Sigmoid colon (tissue), 7 donors: ENCODE results near the gene C8A. TPM values are rescaled to one million over a fixed set of nuclear protein-coding genes. Genes with fewer than 3 reads are reported as not detected.

ENCODE experiments used
- DNase-seq: peaks from one replicate; pipeline ENCODE4 v3.0.0-alpha.2; 2019
- H3K27ac ChIP-seq, 4 donors: fragments of 200-600 bp; sonication (generic); one replicate each; pipeline ENCODE4 v1.5.1; 2016 to 2019; ENCODE audit warnings: mild to moderate bottlenecking in 1 of 4
- H3K27me3 ChIP-seq, 3 donors: fragments of 200-600 bp; sonication (generic); one replicate each; pipeline ENCODE4 v1.5.1; 2019; ENCODE audit warnings: mild to moderate bottlenecking in 1 of 3
- H3K36me3 ChIP-seq, 4 donors: fragments of 200-600 bp; sonication (generic); one replicate each; pipeline ENCODE4 v1.5.1; 2016 to 2019
- H3K4me1 ChIP-seq, 4 donors: fragments of 200-600 bp; sonication (generic); one replicate each; pipeline ENCODE4 v1.5.1; 2017 to 2019
- H3K4me3 ChIP-seq, 4 donors: fragments of 200-600 bp; sonication (generic); one replicate each; pipeline ENCODE4 v1.5.1; 2017 to 2019; ENCODE audit warnings: mild to moderate bottlenecking in 2 of 4, moderate library complexity in 1 of 4
- H3K9me3 ChIP-seq, 4 donors: fragments of 200-600 bp in 3 of 4; sonication (generic) in 3 of 4; one replicate each; pipeline versions ENCODE4 v1.5.1 to v1.6.1; 2013 to 2019
- EP300 ChIP-seq, 4 donors: sonication (generic); formaldehyde crosslinking; IDR thresholded peaks; one replicate each; pipeline ENCODE4 v1.6.1; 2017; ENCODE audit warnings: antibody characterized with exemption in 4 of 4
- POLR2A ChIP-seq, 2 donors: fragments of 450-650 bp; IDR thresholded peaks; one replicate each; pipeline ENCODE4 v1.6.1; 2016; ENCODE audit warnings: antibody characterized with exemption in 2 of 2, mild to moderate bottlenecking in 2 of 2, moderate library complexity in 2 of 2
- POLR2AphosphoS5 ChIP-seq, 4 donors: sonication (generic); formaldehyde crosslinking; IDR thresholded peaks; one replicate each; pipeline ENCODE4 v1.6.1; 2017; ENCODE audit warnings: antibody characterized with exemption in 4 of 4
- WGBS, 2 donors: extraction: QIAGEN DNeasy Blood & Tissue Kit; methylation state at CpG; one replicate each; pipeline ENCODE4 v1.1.7; 2013; 5-methylcytosine and 5-hydroxymethylcytosine counted together
- intact Hi-C: fragments of 100-400 bp; cut with DNase I; formaldehyde crosslinking; loops from one replicate; pipeline ENCODE4 v1.15.1; 2023
- polyA plus RNA-seq, 3 donors: library from polyadenylated mRNA; stranded (reverse); fragments of 200-250 nt; gene quantifications; one replicate each; pipeline ENCODE4 v1.2.3, GENCODE V29; 2013
- total RNA-seq, 4 donors: library from RNA; depleted of rRNA; stranded (reverse); fragments of >200 nt; gene quantifications; one replicate each; pipeline ENCODE4 v1.1.0, GENCODE V29; 2016
- TF ChIP-seq, protein P1 (sequence below), 4 experiments: fragments of 450-650 bp in 3 of 4; fragments of 200-600 bp in 1 of 4; IDR thresholded peaks; one replicate each; pipeline ENCODE4 v1.5.1; 2016 to 2019; ENCODE audit warnings: antibody characterized with exemption in 4 of 4, mild to moderate bottlenecking in 3 of 4, moderate library complexity in 2 of 4
- donor health status: healthy with polysubstance abuse.
- donor health status: Bipolar disorder and iron deficiency.
- donor health status: healthy.

The C8A gene
- total and polyA plus RNA-seq, 7 donors: not detected

DNA sequence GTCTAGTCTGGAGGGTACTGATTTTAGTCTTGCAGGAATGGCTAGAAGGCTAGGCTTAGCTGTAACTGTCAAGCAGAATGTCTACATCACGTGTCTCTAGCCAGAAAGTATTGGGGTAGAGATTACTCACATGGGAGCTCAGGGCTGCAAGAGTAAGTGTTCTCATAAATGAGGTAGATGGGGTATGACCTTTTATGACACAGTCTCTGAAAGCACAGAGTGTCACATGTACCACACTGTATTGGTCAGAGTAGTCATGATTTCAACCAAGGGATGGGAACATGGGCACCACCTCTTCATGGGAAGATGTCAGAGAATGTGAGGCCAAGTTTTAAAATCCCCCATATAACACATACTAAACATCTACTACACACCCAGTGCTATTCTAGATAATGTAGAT, 38.3 kb upstream of the C8A start:
- no peak overlapping the region for H3K27ac ChIP-seq
- intact Hi-C loops: no loop called here
- H3K27me3 ChIP-seq: no peaks in the 10 kb centered on the region
- peaks cover 0 to under 1% (median 0%) of the 10 kb centered on the region in 4 donors for H3K4me1 ChIP-seq
- DNase-seq: no peak
- H3K36me3 ChIP-seq: no peaks in the 10 kb centered on the region
- peaks cover 0 to 2% (median 0%) of the 10 kb centered on the region in 4 donors for H3K9me3 ChIP-seq
- no peak for TF ChIP-seq POLR2A (IDR thresholded peaks at IDR 0.05)
- no peak overlapping the region for H3K4me3 ChIP-seq
- 84 to 90% methylated on average over 1 of the region's 1 CpG for WGBS, 2 donors

- TF ChIP-seq POLR2AphosphoS5 (IDR thresholded peaks at IDR 0.05): no peak
- TF ChIP-seq EP300 (IDR thresholded peaks at IDR 0.05): no peak
- TF ChIP-seq, protein P1, sequence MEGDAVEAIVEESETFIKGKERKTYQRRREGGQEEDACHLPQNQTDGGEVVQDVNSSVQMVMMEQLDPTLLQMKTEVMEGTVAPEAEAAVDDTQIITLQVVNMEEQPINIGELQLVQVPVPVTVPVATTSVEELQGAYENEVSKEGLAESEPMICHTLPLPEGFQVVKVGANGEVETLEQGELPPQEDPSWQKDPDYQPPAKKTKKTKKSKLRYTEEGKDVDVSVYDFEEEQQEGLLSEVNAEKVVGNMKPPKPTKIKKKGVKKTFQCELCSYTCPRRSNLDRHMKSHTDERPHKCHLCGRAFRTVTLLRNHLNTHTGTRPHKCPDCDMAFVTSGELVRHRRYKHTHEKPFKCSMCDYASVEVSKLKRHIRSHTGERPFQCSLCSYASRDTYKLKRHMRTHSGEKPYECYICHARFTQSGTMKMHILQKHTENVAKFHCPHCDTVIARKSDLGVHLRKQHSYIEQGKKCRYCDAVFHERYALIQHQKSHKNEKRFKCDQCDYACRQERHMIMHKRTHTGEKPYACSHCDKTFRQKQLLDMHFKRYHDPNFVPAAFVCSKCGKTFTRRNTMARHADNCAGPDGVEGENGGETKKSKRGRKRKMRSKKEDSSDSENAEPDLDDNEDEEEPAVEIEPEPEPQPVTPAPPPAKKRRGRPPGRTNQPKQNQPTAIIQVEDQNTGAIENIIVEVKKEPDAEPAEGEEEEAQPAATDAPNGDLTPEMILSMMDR (IDR thresholded peaks at IDR 0.05): no peak
- no peak for TF ChIP-seq POLR2A (IDR thresholded peaks at IDR 0.05)
- Histone ChIP-seq H3K27ac (no peak overlapping the region), H3K27me3 (no peaks in the 10 kb centered on the region), H3K4me1 (peaks cover 0 to 3% (median 0%) of the 10 kb centered on the region in 4 donors), H3K9me3 (peaks cover 0 to 2% (median 0%) of the 10 kb centered on the region in 4 donors), H3K36me3 (no peaks in the 10 kb centered on the region), H3K4me3 (no peak overlapping the region)
- intact Hi-C loops: no loop called here
- WGBS, 2 donors: 71 to 86% methylated on average over 4 of the region's 4 CpGs
- DNase-seq: no peak
These were observed 37.7 kb upstream of the C8A start for GRCh38 chr1:56816909-56817308.

DNA sequence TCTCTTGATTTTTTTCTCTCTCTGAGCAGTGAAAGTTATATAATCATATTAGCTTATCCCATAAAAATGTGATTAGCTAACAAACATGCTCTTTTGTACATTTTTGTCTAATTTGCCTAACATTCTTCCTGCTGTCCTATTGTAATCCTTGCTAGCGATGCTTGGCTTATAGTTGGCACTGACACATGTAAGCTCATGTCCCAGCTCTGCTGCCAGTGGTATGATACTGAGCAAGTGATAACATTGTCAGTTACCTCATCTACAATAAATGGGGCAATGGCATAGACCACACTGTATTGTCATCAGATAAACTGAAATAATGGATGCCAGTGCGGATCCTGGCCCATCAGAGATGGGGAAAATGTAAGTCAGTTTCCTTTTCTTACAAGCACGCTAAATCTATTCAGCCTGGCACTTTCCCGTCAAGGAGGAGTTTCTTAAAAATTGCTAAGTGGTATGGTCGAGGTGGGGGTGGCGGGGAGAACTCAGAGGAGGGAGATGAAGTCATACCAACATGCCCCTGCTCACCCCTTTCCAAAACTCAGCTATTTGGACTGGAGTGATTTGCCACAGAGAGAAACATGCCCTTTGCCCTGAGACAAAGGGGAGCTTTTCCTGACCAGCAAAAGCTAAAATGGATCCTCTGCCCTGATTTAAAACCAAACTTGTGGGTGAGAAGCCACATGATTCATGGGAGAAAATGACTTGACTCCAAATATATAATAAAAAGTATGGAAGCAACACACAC, 36.7 kb upstream of the C8A start:
- H3K4me1 ChIP-seq: peaks cover 0 to 3% (median 0%) of the 10 kb centered on the region in 4 donors
- DNase-seq: no peak
- H3K27ac ChIP-seq: no peak overlapping the region
- intact Hi-C loops: no loop called here
- 88 to 92% methylated on average over 6 of the region's 6 CpGs for WGBS, 2 donors
- H3K4me3 ChIP-seq: no peak overlapping the region
- no peaks in the 10 kb centered on the region for H3K27me3 ChIP-seq
- TF ChIP-seq POLR2A (IDR thresholded peaks at IDR 0.05) (no peak), POLR2AphosphoS5 (IDR thresholded peaks at IDR 0.05) (no peak)
- TF ChIP-seq, protein P1 (IDR thresholded peaks at IDR 0.05): no peak
- no peaks in the 10 kb centered on the region for H3K36me3 ChIP-seq
- peaks cover 0 to 2% (median 0%) of the 10 kb centered on the region in 4 donors for H3K9me3 ChIP-seq

DNA sequence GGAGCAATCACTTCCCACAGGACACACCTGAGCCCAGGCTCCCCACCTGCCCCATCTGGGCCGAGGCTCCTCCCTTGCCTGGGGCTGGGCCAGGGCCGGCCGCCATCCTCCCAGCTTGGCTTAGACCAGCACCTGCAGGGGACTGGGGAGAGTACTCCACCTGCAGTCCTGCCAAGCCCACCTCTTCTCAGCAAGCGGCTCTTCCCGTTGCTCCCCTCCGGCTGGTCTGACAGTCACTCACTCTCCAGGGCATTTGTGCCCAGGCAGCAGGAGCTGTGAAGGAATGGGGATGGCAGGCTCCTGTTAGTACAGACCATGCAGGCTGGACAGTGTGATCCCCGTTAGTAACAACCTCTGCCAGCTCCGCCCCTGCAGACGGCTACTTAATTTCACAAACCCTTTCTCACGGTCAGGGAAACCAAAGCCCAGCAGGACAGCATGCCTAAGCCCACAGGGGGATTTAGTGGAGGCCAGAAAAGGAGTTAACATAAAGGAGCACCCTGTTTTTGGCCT, 35.2 kb upstream of the C8A start, which contains the start of gene FYB2:
TSS of gene FYB2 (minus strand) at position 18 of the 513 bp plus-strand sequence. CDS start 114 bp downstream, outside the sequence.
- no peaks in the 10 kb centered on the region for H3K36me3 ChIP-seq
- H3K27ac ChIP-seq: no peak within 1 kb of the TSS
- no peaks in the 10 kb centered on the region for H3K27me3 ChIP-seq
- TF ChIP-seq POLR2A (IDR thresholded peaks at IDR 0.05) (no peak), EP300 (IDR thresholded peaks at IDR 0.05) (no peak), POLR2AphosphoS5 (IDR thresholded peaks at IDR 0.05) (no peak)
- TF ChIP-seq, protein P1 (IDR thresholded peaks at IDR 0.05): no peak
- peaks cover 0 to 3% (median 0%) of the 10 kb centered on the region in 4 donors for H3K4me1 ChIP-seq
- peaks cover 0 to 2% (median 0%) of the 10 kb centered on the region in 4 donors for H3K9me3 ChIP-seq
- DNase-seq: no peak
- no peak within 1 kb of the TSS for H3K4me3 ChIP-seq
- intact Hi-C loops: no loop called here
- WGBS, 2 donors: 40 to 68% methylated on average over 10 of the region's 10 CpGs

- Histone ChIP-seq H3K27ac (no peak overlapping the region), H3K36me3 (no peaks in the 10 kb centered on the region), H3K27me3 (no peaks in the 10 kb centered on the region), H3K9me3 (no peaks in the 10 kb centered on the region), H3K4me3 (no peak overlapping the region), H3K4me1 (peaks cover 0 to 3% (median 0%) of the 10 kb centered on the region in 4 donors)
- DNase-seq: peak; percentile 77
- TF ChIP-seq POLR2AphosphoS5 (IDR thresholded peaks at IDR 0.05): no peak
- TF ChIP-seq, protein P1 (IDR thresholded peaks at IDR 0.05): peak; percentile 13 to 92 (median 78)
- intact Hi-C loops: no loop called here
- WGBS, 2 donors: 7 to 23% methylated on average over 7 of the region's 7 CpGs
These were observed 33.7 kb upstream of the C8A start for GRCh38 chr1:56820755-56821461.
